ENCODE data around the gene FAM24A.
"Not testable (repeated sequence)": the region's sequence is repeated elsewhere in the genome, so short reads cannot be mapped to it uniquely, and the experiment has no call there.

Gene FAM24A
- total RNA-seq = 0 to 0.04 (median 0) reads per million in 3 experiments

DNA sequence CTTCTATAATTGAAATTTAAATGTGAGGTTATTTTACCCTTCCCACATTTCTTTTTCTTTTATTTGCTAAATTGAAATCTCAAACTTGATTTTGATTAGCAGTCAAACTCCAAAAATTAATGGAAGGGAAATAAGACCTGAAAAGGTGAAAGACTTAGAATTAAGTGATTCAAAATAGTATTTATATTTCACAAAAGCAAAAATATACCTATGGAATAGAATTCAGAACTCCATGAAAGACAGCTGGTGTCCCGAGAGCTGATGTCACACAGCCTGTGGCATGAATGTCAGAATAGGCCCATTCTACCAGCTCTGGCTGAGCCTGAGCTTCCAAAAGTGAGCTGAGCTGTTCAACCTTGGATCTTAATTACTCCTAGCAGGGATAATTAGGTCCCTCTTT, at the start of gene FAM24A:
TSS of gene FAM24A (plus strand) at position 301 of the 400 bp plus-strand sequence. CDS start 1,025 bp downstream, outside the sequence.
- no peak for DNase-seq

- no peak for DNase-seq
Measured at GRCh38 chr10:122861711-122862161, 48.7 kb upstream of the FAM24A start.

GRCh38 chr10:122863216-122864193, 46.9 kb upstream of the FAM24A start:
- no peak for DNase-seq

- no peak for DNase-seq
Measured at GRCh38 chr10:122864194-122864592, 46.2 kb upstream of the FAM24A start.

DNA sequence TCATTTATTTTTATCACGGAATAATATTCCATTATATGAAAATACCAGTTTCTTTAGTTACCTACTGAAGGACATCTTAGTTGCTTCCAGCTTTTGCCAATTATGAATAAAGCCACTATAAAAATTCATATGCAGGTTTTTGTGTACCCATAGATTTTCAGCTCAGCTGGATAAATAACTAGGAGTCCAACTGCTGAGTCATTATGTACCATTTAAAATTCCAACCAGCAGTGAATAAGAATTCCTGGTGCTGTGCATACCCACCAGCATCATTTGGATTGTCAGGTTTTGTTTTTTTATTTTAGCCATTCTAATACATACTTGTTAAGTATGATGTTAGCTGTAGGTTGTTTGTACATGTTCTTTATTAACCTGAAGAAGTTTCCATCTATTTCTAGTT, 45.5 kb upstream of the FAM24A start:
- DNase-seq = no peak

DNA sequence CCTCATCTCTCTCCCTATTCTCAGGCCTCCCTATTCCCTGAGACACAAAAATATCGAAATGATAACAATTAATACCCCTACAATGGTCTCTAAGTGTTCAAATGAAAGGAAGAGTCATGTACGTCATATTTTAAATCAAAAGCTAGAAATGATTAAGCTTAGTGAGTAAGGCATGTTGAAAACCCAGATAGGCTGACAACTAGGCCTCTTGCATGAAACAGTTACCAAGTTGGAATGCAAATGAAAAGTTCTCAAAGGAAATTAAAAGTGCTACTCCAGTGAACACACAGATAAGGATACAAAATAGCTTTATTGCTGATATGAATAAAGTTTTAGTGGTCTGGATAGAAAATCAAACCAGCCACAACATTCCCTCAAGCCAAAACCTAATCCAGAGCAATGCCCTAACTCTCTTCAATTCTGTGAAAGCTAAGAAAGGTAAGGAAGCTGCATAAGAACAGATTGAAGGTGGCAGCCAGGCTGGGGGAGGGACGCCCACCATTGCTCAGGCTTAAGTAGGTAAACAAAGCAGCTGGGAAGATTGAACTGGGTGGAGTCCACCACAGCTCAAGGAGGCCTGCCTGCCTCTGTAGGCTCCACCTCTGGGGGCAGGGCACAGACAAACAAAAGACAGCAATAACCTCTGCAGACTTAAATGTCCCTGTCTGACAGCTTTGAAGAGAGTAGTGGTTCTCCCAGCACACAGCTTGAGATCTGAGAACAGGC, 43.5 kb upstream of the FAM24A start:
- DNase-seq = not testable (repeated sequence)

GRCh38 chr10:122868768-122869167, 41.6 kb upstream of the FAM24A start:
- not testable (repeated sequence) for DNase-seq

DNA sequence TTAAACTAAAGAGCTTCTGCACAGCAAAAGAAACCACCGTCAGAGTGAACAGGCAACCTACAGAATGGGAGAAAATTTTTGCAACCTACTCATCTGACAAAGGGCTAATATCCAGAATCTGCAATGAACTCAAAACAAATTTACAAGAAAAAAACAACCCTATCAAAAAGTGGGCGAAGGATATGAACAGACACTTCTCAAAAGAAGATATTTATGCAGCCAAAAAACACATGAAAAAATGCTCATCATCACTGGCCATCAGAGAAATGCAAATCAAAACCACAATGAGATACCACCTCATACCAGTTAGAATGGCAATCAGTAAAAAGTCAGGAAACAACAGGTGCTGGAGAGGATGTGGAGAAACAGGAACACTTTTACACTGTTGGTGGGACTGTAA, 38.5 kb upstream of the FAM24A start:
- not testable (repeated sequence) for DNase-seq

- DNase-seq = no peak
Measured at GRCh38 chr10:122875843-122876466, 34.5 kb upstream of the FAM24A start.

DNA sequence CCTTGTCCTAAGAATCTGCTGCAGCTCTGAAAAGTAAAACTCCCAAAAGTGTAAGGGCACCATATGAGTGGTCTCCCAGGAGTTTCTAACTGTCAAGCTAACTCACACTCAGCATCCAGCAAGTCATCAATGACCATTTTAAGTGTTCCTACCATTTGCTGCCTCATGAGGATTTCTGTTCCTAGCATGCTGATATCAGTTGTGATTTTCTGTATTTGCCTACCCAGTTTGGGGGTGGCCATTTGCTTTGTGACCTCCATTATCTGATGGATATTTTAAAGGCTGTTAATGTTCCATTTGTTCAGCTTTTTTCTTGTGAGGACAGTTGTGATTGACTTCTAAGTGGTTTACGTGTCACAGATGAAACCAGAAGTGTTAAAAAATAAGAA, 33.9 kb upstream of the FAM24A start:
- no peak for DNase-seq

DNA sequence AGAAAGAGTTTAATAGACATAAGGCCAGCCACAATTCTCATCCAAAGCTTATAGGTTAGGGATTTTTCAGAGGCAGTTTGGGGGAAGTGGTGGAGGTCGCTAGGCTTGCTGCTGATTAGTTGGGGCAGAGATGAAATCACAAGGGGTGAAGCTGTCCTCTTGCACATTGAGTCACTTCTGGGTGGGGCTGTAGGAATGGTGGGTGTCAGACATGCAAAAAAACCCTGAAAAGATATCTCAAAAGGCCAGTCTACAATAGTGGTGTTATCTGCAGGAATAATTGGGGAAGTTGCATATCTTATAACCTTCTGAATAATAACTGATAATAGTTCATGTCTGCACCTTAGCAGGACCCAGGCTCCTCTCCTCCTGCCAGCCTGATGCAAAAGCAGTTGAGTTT, 33.1 kb upstream of the FAM24A start:
- no peak for DNase-seq

DNA sequence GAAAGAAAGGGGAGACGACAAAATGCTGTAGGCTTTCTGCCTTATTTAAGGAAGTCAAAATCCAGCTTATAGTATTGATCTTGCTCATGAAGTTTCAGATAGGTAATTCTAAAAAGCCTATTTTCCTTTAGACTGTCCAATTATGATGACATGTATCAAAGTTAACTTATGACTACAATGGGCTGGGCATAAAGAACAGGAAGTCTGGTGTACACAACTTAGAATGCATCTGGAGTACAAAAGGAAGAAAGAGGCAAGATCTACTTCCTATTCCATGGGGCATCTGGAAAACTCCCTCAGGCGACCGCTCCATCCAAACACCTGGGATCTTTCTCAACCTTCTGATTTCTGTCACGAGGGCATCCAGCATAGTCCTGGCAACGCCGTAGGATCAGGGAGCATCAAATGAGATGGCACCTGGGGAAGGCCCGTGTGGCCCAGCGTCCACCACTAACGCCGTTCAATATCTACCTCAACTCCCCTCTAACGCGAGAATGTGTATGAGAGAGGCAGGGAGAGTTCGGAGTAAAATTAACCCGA, 31.5 kb upstream of the FAM24A start:
- DNase-seq = peak; percentile 13

GRCh38 chr10:122879339-122880273, 30.8 kb upstream of the FAM24A start, which contains the start of gene FAM24B:
Gene FAM24B, minus strand, starts transcription at chr10:122879581. Its CDS starts 29,066 bp downstream, at chr10:122850515.
- DNase-seq = peak; percentile 96

- DNase-seq = no peak
Measured at GRCh38 chr10:122882766-122883165, 27.6 kb upstream of the FAM24A start.

DNA sequence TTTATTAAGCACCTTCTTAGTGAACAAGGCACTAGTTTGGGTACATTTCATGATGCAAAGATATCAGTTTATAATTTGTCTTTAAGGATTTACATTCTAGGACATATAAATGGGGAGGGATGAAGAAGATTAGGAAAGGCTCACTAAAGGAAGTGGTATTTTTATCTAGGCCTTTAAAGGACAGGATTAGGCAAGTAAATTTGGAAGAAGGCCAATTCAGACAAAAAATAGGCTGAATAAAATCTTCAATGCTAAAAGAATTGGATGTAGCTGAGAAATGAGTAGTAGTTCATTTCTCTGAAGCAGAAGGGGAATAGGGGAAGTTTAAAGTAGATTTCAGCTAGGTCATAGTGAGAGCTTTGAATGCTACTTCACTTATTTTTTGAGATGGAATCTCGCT, 26.2 kb upstream of the FAM24A start:
- DNase-seq = no peak

DNA sequence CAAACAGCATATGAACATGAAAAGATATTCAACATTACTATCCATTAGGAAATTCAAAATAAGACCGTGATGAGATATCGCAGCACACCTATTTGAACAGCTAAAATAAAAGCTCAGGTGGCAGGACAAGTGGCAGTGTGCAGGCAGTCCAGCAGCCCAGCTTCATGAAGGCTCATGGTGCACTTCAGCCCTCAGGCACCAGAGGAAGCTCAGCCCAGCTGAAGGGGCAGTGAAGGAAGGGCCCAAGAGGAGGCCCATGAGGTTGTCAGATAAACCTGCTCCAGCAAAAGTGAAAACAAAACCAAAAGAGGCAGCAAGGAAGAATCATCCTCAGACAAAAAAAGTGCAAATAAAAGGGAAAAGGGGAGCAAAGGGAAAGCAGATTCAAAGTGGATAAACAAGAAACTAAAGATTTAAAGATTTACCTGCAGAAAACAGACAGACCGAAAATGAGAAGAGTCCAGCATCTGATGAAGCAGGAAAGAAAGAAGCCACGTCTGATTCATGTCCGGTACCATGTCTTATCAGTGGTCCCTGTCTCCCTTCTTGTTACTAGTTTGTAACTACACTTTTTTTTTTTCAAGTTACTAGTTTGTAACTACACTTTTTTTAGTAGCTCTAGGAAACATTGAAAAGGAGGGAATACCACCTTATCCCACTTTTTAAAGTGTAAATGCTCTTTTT, 16.0 kb upstream of the FAM24A start:
- no peak for DNase-seq

DNA sequence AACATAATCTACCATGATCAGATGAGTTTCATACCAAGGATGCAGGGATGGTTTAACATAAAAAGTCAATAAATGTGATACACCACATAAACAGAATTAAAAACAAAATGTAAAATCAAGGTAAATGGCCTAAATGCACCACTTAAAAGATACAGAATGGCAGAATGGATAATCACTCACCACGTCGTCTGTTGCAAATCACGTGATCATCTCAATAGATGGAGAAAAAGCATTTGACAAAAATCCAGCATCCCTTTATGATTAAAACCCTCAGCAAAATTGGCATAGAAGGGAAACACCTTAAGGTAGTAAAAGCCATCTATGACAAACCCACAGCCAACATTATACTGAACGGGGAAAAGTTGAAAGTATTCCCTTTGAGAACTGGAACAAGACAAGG, 6.5 kb upstream of the FAM24A start:
- DNase-seq = not testable (repeated sequence)

DNA sequence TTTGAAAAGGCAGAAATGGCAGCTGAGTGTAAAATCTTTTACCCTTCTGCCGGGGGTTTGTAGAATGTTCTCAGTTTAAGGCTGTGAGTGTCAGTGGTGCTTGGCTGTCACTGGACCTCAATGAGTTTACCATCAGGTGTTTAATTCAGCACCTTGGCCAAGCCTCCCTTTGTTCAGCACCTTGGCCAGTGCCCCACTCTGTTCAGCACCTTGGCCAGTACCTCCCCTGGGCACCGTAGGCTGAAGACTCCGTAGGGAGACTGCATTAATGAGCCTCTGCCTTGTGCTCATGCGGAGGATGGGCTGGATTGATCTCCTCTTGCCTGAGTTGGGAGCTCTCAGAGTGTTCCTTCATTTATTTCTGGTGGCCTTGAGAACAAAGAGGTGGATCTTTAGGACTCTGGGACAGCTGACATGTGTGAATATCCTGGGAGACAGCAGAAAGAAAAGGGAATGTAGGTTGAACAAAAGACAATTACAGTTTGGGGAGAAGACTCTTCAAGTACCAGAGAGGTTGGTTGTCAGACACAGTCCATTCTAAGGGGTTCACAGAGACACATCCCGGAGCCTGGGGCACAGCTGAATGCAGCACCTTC, 1.6 kb downstream of the FAM24A start:
- DNase-seq = peak; percentile 23

- DNase-seq = no peak
Measured at GRCh38 chr10:122915700-122916099, 5.3 kb downstream of the FAM24A start.

- no peak for DNase-seq
Measured at GRCh38 chr10:122930140-122930539, 19.7 kb downstream of the FAM24A start.
